Fibroblast of skin of abdomen (primary cell): ENCODE measurements around the gene GRIP2.
A peak's percentile ranks its signal among the peaks of the same experiment; 100 is the strongest.

Source experiments
- DNase-seq: peaks from one replicate; pipeline ENCODE4 v3.0.0-alpha.2; 2013

The GRIP2 gene

DNA sequence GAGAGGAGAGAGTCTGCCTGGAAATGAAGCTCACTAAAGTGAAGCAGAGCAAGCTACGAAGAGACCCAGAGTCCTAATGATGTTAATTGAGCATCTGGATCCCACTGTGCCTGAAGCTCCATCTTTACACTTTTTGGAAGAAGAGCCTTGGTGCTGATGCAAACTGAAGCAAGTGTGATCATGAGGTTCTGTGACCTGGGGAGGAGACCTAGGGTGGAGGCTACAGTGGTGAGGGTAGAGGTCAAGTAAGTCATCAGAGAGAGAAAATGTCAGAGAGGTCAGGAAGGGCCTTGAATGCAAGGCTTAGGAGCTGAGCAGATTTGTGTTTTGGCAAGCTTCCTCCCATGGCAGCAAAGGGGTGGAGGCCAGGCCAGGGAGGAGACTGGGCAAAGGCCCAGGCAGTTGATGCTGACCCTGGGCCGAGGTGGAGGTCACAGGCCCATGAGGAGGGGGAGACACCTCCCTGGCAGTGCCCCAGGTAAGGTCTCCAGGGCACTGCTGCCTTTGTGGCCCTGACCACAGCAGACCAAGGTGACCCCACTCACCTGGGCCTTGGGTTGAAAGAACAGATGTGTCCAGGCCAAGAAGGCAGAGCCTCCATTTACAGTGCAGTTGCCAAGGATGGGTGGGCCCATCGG lies 1.6 kb downstream of the GRIP2 start:
- DNase-seq = no peak

DNA sequence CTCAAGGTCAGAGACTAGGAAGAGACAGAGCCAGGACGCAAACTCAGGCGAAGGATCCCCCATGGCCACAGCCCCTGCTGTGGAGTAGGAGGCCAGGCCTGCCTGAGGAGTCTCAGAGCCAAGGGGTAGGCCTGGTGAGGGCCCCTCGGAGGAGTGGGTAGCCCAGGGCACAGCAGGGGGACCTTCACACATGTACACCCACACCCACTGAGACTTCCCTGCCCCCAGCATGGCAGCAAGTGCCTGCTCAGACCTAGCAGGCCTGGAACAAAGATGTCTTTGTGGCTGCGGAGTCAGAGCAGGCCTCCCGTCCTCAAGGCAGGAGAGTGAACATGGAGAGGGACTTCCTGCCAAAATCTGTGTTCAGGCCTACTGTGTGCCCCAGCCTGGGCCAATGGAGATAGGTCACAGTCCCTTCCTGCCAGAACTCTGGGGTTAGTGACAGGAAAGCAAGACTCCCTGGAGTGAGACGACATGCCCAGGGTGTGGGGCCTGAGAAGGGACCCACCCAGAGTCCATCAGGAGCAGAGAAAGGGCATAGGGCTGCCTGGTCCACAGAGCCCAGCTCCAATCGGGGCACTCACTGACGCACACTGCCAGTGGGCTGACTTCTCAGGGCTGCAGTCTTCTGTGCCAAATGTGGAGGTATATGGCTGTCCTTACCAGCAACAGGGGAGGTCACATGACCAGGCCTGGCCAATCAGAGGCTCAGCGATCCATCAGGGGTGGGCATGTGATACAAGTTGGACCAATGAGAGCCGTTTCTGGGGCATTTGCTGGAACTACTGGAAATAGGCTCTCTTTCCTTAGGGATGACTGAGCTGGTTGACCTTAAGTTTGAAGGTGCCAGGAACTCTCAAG lies 2.3 kb downstream of the GRIP2 start:
- DNase-seq = no peak

DNA sequence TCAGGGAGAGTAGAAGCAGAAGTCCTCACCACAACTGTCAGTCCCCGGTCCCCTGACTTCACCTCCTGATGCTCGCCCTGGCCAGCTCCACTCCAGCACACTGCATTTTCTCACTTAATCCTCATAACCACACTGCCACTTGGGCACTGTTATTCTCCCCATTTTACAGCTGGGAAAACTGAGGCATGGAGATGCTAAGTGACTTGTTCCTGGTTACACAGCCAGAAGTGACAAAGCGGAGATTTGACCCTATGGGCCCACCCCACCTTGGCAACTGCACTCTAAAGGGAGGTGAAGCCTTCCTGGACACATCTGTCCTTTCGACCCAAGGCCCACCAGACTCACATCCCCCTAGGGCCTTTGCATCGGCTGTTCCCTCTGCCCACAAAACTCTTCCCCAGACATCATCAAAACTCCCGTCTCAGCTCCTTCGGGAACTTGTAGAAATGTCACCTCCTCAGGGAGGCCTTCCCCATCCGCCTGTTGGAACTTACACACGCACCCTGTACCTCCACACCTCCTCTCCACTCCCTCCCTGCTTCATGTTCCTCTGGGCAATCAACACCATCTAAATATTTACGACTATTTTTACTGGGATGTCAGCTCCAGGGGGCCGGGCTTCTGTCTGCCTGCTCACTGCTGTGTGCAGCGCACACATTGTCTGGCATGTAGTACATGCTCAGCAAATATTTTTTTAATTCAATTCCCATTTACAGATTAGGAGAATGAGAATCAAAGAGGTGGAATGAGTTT lies 3.1 kb downstream of the GRIP2 start:
- DNase-seq = no peak

DNA sequence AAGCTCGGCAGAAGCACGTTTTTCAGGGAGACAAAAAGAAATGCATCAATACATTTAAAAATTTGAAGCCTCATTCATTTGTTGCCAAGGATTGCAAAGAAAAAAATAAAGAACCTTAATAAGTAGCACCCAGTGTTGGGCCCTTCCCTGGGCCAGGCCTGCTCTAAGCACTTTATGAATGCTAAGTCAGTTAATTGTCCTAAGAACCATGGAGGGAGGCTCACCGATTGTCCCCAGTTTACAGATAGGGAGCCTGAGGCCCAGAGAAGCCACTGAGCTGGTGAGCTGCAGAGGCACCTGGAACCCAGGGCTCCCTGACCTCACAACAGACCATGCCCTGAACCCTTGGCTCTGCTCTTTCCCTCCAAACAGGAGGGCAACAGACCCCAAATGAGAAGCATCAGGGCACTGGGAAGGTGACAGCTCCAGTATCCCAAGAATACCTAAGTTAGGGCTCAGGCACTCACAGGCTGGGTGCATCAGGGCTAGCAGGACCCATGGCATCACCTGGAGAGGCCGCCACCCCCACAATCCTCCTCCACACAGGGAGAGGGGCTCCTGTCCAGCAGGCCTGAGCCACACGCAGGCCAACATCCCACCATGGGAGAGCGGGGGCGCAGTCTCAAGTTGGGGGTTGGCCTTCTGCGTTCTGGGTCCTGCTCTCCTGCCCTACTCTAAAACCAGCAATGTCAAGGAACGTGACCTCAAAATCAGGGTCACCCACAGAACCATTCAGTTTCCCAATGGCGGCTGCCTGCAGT lies 3.9 kb downstream of the GRIP2 start:
- DNase-seq = no peak

DNA sequence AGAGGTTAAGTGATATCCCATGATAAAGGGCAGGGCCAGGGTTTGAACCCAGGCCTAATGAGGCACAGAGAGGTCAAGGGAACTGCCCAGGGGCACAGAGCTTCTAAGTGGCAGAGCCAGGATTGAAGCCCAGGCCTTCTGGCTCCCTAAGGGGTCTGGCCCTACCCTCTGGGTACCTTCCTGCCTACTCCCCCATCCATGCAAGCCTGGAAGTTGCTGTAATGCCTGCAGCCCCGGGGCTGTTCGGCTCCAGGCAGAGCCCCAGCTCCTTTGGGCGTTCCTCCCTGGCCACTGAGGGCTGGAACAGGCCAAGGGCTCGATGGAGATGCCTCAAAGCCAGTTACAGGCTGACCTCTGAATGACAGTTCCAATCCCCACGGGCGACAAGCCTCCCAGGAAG lies 4.5 kb downstream of the GRIP2 start:
- no peak for DNase-seq

DNA sequence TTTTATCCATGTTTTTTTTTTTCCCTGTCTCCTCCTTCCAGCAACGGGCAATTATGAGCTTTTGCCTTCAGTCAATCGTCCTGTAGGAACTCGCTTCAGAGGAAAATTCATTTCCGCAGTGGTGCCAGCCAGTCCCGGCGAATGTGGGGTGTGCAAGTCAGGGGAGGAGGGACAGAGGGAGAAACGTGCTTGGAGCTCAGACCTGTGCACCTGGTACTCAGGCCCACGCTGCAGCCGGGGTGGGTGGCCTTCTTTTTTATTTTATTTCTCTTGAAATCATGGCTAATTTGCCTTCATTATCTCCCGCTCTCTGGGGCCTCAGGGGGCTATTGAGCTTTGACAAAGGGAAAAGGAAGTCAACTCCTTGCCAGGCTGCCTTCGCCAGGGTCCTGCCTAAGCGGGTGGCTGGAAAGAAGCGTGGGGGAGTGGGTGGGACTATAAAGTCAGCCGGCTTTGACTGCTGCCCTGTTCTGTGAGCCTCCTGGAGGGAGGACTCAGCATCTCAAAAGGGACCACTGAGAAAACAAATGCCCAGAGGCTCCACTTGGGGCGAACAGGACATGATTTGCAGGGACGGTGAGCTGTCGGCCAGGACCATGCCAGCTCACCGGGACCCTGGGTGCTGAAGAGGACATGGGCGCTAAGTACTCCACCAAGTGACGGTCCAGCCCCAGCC lies 5.5 kb downstream of the GRIP2 start:
- no peak for DNase-seq

DNA sequence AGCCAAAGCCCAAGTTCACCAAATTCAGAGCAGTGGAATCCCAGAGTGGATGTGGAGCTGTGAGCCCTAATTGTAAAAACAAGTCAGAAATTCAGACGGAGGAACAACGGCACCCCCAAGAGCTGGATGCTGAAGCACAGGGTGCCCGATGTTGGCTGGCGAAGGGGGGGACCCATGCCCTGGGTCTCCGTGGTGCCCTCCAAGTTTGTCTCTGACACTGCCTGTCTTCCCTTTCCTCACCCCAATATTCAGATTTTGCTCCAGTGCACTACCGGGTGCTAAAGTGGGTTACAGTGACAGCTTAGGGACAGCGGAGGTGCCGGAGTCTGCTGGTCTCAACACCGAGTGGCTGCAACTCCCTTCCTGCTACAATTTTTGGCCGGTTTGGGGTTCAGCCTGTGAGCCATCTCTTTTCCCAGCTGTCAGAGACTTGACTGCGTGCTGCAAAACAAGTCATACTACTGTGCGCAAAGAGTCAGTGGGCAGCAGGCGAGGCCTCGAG lies 6.6 kb downstream of the GRIP2 start:
- no peak for DNase-seq

DNA sequence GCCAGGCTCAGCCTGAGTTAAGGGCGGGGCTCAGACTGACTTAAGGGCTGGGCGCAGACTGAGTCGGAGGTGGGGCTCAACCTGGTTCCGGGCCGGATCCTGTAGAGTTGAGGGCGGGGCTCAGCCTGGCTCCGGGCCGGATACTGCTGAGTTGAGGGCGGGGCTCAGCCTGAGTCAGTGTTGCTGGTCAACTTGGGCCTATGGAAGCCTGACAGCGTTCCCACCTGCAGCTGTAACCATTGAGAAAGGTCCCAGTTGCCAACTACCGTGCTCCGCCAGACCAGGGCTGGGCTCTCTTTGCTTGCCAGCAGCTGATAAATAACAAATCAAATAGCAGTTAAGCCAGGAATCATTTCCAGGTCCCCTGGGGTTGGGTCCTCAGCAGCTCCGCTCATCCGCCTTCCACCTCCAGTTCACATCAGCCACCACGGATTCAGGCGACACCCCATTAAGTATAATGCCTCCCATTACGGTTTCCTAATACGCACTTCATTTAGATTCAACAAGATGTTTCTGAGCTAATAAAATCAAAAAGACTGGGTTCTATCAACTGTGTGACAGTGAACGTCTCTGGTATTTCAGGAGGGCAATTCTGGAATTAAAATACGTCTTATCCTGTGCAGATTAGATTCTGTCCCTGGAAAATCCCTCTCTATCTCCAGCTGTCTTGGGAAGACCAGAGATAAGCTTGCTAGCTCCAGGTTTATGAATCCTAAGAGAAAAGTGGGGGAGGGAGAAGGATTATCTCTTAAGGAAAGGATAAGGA lies 7.3 kb downstream of the GRIP2 start:
- no peak for DNase-seq

DNA sequence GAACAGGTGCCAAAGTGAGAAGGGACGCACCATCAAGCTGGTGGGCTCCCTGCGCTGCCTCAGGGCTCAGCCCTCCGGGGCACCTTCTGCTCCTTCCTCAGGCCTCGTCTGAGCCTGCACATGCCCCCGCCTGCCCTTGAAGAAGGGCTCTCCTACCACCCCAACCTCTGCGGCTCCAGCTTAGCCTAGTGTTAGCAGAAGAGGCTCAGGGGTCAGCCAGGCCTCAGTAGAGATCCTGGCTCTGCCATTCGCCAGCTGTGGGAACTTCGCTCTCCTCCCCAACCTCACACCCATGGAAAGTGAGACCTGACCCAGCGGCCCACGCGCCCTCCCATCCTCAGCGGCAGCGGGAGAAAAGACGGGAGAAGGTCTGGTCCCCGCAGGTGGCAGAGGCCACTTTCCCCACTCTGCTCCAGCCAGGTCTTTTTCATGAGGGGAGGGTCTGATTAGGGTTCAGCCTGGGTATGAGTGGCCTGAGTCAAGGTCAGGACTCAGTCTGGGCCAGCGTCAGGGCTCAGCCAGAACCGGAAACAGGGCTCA lies 8.2 kb downstream of the GRIP2 start:
- no peak for DNase-seq

DNA sequence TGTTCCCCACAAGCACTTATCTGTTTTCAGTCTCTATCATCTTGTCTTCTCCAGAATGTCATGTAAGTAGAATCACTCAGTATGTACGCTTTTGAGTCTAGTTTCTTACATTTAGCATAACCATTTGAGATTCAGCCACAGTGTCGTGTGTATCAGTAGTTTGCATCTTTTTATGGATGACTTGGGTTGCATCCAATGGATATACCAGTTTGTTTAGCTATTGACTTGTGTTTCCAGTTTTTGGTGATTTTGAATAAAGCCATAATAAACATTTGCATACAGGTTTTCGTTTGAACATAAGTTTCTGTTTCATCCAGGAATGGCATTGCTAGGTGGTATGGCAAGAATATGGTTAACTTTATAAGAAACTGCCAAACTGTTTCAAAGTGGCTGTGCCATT lies 12.1 kb downstream of the GRIP2 start:
- DNase-seq = no peak

DNA sequence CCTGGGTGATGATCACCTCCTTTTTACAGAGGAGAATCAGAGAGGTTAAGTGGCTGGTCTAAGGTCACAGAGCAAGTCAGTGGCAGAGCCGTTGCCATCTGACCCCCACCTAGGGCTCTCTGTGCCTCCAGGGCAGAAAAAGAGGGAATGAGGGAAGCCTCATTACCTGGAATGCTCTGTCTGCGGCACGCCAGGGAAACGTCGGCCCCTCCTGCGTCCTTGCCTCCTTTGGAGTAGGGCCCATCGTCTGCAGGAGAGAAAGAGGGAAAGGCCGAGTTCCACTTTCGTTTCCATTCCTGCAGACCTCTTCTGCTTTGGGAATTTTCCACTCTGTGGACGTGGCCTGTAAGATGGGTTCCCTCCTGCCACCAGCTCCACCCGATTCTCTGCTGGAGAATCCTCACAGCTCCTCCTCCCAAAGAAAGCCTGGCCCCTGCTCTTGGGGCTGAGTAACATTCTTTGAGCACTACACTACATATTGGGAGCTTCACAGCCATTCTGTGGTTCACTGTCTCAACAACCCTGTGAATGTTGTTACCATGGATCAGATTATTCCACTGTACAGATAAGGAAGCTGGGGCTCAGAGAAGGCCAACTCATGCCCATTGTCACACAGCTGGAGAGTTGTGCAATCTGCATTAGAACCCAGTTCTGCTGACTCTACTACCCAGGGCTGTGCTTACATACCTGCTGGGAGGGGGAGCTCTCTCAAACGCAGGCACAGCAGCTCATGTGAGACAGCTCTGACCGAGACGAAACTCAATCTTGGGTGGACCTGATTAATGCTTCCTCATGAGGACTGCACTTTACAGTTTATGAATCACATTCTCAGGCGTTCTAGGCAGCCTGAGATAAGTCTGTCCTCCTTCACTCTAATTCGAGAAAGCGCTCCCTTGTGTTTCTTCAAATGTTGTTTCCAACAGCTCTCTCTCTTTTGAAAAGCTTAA lies 14.2 kb downstream of the GRIP2 start:
- DNase-seq = peak; percentile 16

DNA sequence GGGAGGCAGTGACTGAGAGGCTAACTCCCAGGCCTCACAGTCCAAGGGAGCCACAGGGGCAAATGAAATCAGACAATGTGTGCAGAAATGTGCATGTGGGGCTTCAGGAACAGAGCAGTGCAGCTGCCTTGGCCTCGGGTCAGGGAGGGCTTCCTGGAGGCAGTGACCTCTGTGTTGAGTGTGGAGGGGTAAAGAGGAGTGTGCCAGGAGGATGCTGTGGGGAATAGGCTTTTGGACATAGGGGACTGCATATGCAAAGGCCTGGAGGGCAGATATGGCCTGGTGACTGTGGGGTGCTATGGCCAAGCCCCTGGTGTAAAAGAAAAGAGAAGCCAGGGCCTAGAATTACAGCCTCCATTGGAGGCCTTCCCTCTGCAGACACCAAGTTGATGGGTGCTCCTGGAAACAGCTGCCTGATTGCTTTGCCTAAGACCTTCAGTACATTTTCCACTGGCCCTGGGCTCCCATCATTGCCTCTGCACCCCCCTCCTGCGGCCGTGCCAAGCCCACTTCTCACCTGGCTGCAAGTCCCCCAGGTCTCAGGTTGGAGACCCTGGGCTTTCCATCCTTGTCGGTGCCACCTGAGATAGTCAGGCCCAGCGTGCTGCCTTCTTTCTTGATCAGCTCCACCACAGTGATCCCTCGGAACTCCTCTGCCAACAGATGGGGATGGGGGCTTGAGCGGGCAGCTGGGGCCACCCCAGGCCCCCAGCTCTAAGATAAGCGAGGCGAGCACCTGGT lies 15.1 kb downstream of the GRIP2 start:
- DNase-seq = no peak

DNA sequence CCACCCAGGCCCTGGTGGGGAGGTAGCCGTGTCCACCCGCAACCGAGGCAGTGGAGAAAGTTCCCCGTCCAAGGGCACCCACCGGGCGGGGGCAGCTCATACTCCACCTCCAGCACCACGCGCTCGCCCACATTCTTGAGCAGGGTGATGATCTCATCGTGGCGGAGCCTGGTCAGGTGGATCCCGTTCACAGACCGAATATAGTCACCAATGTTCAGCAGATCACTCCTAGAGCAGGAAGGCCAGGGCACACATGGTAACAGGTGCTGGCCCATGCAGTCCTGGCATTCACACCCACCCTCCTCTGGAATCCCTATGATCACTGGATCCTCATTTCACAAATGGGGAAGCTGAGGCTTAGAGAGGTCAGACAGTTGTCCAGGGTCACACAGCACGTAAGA lies 15.8 kb downstream of the GRIP2 start:
- no peak for DNase-seq

DNA sequence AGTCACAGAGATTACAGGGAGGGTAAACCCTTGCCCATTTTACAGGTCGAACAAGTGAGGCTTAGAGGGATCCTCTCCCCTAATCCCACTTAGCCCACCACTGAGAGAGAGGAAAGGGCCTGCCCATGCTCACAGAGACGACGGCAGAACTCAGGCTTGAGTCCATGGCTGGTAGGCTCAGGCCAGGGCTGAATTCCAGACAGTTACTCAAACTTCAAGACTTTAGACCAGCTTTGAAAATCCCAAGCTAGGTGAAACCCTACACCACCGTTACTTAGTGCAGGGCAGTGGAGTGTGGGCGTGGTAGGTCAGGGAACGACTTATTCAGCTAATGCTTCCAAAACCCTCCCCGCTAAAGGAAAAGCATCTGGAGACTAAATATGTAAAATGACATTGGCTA lies 16.4 kb downstream of the GRIP2 start:
- DNase-seq = no peak

DNA sequence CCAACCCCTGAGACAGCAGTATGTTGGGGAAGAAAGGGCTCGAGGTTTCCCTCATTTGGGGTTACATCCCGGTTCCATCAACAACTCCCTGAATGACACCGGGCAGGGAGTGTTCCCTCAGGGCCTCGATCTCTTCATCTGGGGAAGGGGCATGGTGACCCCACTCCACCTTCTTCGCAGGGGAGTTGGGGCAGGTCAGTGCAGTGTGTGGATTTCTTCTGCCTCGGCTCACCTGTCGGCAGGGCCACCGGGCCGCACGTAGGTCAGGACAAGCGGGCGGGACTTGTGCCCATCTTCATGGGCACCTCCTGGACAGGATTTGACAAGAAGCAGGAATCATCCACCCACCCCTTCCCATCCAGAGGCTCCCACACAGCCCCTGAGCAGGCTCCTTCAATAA lies 17.4 kb downstream of the GRIP2 start:
- DNase-seq = no peak

DNA sequence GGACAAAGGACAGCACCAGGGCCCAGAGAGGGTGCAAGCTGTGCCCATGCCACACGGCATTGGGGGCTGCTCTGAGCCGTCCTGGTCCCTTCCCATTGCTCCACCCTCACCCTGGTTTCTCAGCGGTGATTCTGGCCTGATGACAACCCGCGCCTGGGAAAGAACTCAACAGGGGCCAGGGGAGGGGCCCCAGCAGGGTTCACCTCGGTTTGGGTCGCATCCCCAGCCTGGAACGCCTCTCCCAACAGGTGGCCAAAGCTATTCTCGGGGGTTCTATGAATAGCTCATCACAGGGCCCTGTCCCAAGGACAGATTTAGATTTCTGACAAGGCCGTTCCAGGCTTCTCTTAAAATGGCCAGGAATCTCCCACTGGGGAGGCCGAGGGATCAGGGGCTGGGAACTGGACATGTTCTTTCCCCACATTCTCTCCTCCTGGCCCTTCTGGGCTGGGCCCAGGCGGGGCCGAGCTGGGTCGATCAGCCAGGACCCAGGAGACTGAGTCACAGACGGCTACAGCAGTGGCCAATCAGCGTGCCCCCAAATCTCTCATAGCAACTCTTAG lies 17.9 kb downstream of the GRIP2 start:
- no peak for DNase-seq

DNA sequence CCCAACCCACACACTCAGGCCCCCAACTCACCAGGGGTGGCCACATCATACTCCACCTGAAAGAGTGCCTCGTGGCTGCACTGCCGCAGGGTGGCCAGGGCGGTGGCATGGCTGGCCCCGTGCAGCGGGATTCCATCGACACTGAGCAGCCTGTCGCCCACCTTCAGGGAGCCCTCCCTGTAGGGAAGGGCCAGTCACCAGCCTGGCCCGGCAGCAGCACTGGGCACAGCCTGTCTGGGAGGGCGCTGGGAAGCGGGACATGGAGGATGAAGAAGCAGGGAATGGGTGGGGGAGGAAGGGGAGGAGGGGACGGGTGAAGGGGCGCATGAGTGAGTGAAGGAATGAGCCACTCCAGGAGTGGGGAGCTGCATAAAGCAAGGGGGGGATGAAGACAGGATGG lies 18.5 kb downstream of the GRIP2 start:
- DNase-seq = no peak

DNA sequence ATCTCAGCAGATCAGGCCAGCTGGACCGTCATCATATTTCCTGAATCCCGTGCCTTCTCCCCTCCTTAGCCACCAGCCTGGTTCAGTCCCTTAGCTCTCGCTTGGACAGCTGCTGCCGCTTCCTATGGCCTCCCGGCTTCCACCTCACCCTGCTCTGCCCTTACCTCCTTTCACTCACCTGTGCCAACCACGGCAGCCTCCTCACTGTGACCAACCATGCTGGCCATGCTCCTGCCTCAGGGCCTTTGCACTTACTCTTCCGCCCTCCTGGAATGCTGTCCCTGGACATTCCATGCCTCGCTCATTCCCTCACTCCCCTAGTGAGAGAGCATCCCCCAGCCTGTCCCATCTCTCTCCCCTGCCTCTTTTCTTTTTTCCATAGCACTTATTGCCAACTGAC lies 19.2 kb downstream of the GRIP2 start:
- DNase-seq = no peak

DNA sequence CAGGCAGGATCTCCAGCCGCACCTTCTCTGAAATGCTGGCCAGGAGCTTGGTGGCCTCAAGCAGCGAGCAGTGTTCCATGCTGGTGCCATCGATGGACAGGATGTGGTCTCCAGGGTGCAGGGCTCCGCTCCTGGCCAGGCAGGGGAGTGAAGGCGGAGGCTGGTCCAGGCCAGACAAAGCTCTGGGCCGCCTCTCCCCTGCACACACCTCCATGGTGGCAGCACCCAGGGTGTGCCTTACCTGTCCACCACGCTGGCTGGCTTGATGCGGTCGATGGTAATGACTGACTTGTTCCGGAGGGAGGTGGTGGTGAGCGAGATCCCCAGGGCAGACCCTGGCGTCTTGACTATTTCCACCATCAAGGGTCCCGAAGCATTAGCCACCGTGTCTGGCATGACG lies 20.0 kb downstream of the GRIP2 start:
- DNase-seq = no peak
